GM20000 (cell line): Measurements from ENCODE around the gene S100PBP.

Experiments used
- DNase-seq: peaks from one replicate; pipeline ENCODE4 v3.0.0; 2012; ENCODE audit warnings: low spot score
- CTCF ChIP-seq: IDR thresholded peaks from 2 replicates; pipeline ENCODE4 v1.5.1; 2012; ENCODE audit warnings: mild to moderate bottlenecking, control low read depth; ENCODE audit errors: extremely low read depth, missing control alignments

The S100PBP gene

GRCh38 chr1:32861904-32862695 is 44.6 kb downstream of the S100PBP start:
- no peak for DNase-seq
- TF ChIP-seq CTCF, result no peak

- no peak for TF ChIP-seq CTCF
- no peak for DNase-seq
Measured at GRCh38 chr1:32863218-32863880, 45.9 kb downstream of the S100PBP start.

GRCh38 chr1:32863881-32864245 is 46.4 kb downstream of the S100PBP start:
- TF ChIP-seq CTCF, result no peak
- DNase-seq, result no peak

- DNase-seq, result no peak
- TF ChIP-seq CTCF, result no peak
Measured at GRCh38 chr1:32864375-32865019, 47.0 kb downstream of the S100PBP start.

GRCh38 chr1:32865639-32866405 is 48.4 kb downstream of the S100PBP start:
- no peak for DNase-seq
- no peak for TF ChIP-seq CTCF

GRCh38 chr1:32867151-32867550 is 49.7 kb downstream of the S100PBP start:
- TF ChIP-seq CTCF, result no peak
- no peak for DNase-seq

- TF ChIP-seq CTCF, result no peak
- no peak for DNase-seq
Measured at GRCh38 chr1:32867671-32868070, 50.2 kb downstream of the S100PBP start.
